Chondrocyte (in vitro differentiated cells): Measurements from ENCODE around the gene NOL11. TPM values are rescaled to one million over a fixed set of nuclear protein-coding genes. Genes with fewer than 3 reads are reported as not detected.
A peak's percentile ranks its signal among the peaks of the same experiment; 100 is the strongest.

Source experiments
- DNase-seq: peaks from one replicate; pipeline ENCODE4 v3.0.0; 2021; ENCODE audit warnings: mixed read lengths, low spot score
- H3K27ac Mint-ChIP-seq: one replicate; pipeline ENCODE4 v1.8.0; 2021; ENCODE audit warnings: mild to moderate bottlenecking, moderate library complexity, mixed read lengths; ENCODE audit not compliant: unreplicated experiment
- H3K27me3 Mint-ChIP-seq: 2 replicates; pipeline ENCODE4 v1.8.0; 2021; ENCODE audit warnings: low read depth, mixed read lengths
- H3K36me3 Mint-ChIP-seq: 2 replicates; pipeline ENCODE4 v1.8.0; 2021; ENCODE audit warnings: low read depth, mixed read lengths
- H3K4me1 Mint-ChIP-seq: 2 replicates; pipeline ENCODE4 v1.8.0; 2021; ENCODE audit warnings: low read depth, mild to moderate bottlenecking, mixed read lengths
- H3K4me3 Mint-ChIP-seq: one replicate; pipeline ENCODE4 v1.8.0; 2021; ENCODE audit warnings: mild to moderate bottlenecking, moderate library complexity, mixed read lengths; ENCODE audit not compliant: unreplicated experiment
- H3K9me3 Mint-ChIP-seq: 2 replicates; pipeline ENCODE4 v1.8.0; 2021; ENCODE audit warnings: low read depth, mixed read lengths
- CTCF ChIP-seq: fragments of 200-600 bp; sonication (generic); IDR thresholded peaks from 2 replicates; pipeline ENCODE4 v1.5.0; 2021; ENCODE audit warnings: antibody characterized with exemption, mild to moderate bottlenecking, moderate library complexity
- total RNA-seq: library from RNA; stranded (reverse); gene quantifications from 3 replicates; pipeline ENCODE4 v1.2.1, GENCODE V29; 2021

The NOL11 gene
- total RNA-seq, 1 donor from 2014 or later: 20.9 TPM

DNA sequence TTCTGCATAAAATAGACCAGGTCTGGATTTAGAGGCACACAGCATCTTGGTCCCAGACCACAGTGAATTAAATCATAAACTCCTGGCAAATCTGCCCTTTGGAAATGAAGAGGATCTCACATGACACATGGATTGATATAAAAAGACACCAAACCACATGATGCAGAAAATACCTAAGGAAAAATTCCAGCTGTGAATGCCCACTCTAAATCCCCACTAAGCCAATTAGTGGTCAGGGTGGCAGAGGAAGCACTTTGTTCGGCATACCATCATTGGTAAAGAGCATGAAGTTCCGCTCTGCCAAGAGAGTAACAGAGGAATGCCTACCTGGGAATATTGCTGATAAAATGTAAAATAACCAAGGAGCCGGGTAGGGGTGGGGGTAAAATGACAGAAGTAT, 32.4 kb upstream of the NOL11 start:
- Mint-ChIP-seq H3K9me3 (no peaks in the 10 kb centered on the region), H3K27ac (no peak overlapping the region), H3K36me3 (no peaks in the 10 kb centered on the region), H3K4me1 (peaks cover 6% of the 10 kb centered on the region), H3K27me3 (no peaks in the 10 kb centered on the region), H3K4me3 (no peak overlapping the region)
- no peak for DNase-seq
- no peak for TF ChIP-seq CTCF

- Mint-ChIP-seq H3K9me3 (no peaks in the 10 kb centered on the region), H3K4me3 (no peak overlapping the region), H3K36me3 (no peaks in the 10 kb centered on the region), H3K27ac (no peak overlapping the region), H3K27me3 (no peaks in the 10 kb centered on the region), H3K4me1 (peaks cover 6% of the 10 kb centered on the region)
- DNase-seq: no peak
- no peak for TF ChIP-seq CTCF
Observed at GRCh38 chr17:67686241-67686640, 31.5 kb upstream of the NOL11 start.

DNA sequence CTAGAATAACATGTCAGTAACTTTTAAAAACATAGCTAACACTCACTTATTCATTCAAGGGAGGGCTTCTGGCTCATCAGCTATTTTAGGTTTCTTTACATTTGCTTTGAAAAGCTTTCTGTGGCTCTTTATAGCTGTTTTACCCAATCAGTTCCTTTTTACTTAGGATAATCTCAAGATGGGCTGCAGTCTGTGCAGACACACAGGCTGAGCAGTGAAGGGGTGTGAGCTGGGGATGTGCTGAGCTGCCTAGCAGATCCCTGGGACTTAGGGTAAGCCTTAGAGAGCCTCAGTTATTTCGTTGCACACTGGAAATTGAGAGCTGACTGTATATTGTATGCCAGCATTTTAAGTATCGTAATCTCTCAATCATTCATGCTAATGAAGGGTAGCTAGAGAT, 30.2 kb upstream of the NOL11 start:
- Mint-ChIP-seq H3K27me3 (no peaks in the 10 kb centered on the region), H3K36me3 (no peaks in the 10 kb centered on the region), H3K9me3 (no peaks in the 10 kb centered on the region), H3K4me3 (no peak overlapping the region), H3K27ac (no peak overlapping the region), H3K4me1 (peaks cover 6% of the 10 kb centered on the region)
- DNase-seq: no peak
- TF ChIP-seq CTCF: no peak

DNA sequence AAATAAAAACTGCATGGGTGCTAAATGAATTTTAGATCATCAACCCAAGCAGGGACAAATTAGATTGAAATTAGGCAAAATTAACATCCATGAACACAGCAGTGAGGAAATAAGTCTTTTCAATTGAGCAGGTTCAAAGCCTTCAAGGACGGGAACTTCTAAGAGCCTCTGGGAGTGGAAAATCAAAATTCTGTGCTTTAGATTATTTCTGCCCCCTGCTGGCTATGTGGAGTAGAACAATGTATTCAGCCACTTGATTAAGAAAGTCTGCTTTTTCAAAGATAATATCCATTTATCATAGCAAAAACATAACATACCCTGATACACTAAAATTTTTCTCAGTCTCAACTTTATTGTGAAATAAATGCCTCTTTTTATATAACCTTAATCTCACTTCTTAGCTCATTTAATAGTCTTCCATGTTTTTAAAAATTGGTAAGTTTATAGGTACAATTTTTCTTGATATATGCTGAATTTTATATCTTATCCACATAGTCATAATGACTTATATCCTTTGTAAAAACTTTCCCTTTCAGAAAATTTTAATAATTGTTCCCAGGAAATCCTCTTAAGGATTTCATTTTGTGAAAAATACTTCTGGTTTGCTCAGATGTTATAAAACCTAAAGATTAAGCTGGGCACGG, 28.1 kb upstream of the NOL11 start:
- no peak overlapping the region for H3K27ac Mint-ChIP-seq
- H3K4me3 Mint-ChIP-seq: no peak overlapping the region
- no peaks in the 10 kb centered on the region for H3K36me3 Mint-ChIP-seq
- peak; percentile 93 for TF ChIP-seq CTCF
- DNase-seq: no peak
- H3K9me3 Mint-ChIP-seq: peaks cover 3% of the 10 kb centered on the region
- peaks cover 6% of the 10 kb centered on the region for H3K4me1 Mint-ChIP-seq
- H3K27me3 Mint-ChIP-seq: no peaks in the 10 kb centered on the region

- H3K36me3 Mint-ChIP-seq: no peaks in the 10 kb centered on the region
- H3K27me3 Mint-ChIP-seq: no peaks in the 10 kb centered on the region
- no peaks in the 10 kb centered on the region for H3K4me1 Mint-ChIP-seq
- H3K9me3 Mint-ChIP-seq: peaks cover 3% of the 10 kb centered on the region
- DNase-seq: no peak
- no peak overlapping the region for H3K27ac Mint-ChIP-seq
- no peak overlapping the region for H3K4me3 Mint-ChIP-seq
- no peak for TF ChIP-seq CTCF
Observed at GRCh38 chr17:67693811-67694210, 23.9 kb upstream of the NOL11 start.
